Stimulated activated CD8-positive, alpha-beta memory T cell treated with anti-CD3 and anti-CD28 coated beads, Interleukin-4, amount 100 ng/mL, for 4 hours (primary cell): ENCODE measurements around the gene SPRED2.
A peak's percentile ranks its signal among the peaks of the same experiment; 100 is the strongest.

Source experiments
- DNase-seq, 2 donors: peaks; one replicate each; pipeline ENCODE4 v3.0.0-alpha.2; 2020; ENCODE audit warnings: low read depth in 2 of 2, low spot score in 1 of 2

The SPRED2 gene, protein sequence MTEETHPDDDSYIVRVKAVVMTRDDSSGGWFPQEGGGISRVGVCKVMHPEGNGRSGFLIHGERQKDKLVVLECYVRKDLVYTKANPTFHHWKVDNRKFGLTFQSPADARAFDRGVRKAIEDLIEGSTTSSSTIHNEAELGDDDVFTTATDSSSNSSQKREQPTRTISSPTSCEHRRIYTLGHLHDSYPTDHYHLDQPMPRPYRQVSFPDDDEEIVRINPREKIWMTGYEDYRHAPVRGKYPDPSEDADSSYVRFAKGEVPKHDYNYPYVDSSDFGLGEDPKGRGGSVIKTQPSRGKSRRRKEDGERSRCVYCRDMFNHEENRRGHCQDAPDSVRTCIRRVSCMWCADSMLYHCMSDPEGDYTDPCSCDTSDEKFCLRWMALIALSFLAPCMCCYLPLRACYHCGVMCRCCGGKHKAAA

DNA sequence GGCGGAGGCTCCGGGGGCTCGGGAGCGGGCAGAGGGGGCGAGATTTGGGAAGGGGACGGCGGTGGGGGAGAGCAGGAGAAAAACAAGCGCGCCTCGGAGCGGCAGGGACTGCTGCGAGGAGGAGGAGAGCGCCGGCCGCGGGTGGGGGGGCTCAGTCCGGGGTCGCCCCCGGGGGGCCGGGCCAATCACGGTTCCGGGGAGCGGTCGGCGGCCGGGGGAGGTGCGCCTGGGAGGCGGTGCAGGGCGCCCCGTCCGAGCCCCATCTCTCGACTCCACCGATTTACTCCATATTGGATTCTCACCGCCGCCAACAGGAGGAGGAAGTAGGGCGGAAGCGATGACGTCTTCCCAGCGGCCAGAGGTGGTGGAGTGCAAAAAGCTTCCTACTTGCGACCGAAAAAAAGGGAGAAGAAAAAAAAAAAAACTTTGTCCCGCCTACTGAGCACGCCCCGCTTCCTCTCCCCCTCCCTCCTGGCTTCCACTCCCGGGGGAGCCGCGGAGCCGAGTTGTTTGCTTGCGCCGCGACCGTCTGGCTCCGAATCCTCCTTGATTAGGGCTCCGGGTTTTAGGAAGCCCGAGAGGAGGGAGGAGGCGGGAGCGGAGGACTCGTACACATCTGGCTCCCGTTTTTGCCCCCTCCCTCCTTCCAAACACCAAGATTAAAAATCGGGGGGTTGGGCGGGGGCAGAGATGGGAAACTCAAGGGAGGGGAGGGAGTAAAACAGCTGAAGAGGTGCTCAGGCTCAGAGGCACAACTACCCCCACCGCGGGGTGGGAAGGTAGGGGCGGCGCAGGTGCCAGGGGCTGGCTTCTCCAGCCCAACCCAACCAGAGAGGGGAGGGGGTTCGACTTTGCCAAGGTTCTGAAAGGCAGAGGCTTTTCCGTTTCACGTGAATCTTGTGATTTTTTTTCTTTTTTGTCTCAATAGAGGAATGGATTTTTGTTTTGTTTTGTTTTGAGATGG lies at the start of gene SPRED2:
SPRED2 (minus strand) TSS at position 373 of the 964 bp plus-strand sequence. CDS start 612 bp downstream, outside the sequence.
- DNase-seq: peak in 1 of 2 donors; percentile 24

DNA sequence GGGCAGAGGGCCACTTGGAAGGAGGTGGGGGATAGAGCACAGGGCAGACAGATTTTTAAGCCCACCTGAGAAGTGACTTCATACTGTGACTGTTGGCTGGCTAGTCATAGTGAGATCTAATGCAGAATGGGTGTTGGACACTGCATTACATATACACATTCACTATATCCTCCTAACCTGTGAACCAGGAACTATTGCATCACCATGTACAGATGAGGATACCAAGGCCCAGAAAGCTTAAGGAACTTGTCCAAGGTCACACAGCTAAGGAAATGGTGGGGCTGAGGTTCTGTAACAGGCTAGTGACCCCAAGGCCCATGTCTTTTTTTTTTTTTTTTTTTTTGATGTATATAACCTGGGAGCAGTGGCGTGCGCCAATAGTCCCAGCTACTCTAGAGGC lies 49.6 kb upstream of the SPRED2 start:
- DNase-seq: no peak

DNA sequence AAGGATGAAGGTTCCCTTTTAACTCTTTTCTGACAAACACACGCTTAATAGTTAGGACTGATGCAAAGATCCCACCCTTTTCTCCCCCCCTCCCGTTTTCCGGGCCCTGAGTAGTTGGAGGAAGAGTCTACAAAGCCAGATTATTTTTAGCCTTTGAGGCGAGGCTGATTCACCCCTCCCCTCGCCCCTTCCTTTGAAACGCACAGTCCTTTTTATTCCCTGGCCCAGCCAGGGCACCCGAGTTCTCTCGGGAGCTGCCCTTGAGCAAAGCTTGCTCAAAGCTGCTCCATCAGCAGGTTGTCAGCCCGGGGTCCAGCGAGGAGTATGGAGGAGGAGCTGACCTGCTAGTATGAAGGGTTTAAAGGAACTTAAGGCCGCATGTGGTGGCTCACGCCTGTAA lies 47.1 kb upstream of the SPRED2 start:
- DNase-seq: no peak

DNA sequence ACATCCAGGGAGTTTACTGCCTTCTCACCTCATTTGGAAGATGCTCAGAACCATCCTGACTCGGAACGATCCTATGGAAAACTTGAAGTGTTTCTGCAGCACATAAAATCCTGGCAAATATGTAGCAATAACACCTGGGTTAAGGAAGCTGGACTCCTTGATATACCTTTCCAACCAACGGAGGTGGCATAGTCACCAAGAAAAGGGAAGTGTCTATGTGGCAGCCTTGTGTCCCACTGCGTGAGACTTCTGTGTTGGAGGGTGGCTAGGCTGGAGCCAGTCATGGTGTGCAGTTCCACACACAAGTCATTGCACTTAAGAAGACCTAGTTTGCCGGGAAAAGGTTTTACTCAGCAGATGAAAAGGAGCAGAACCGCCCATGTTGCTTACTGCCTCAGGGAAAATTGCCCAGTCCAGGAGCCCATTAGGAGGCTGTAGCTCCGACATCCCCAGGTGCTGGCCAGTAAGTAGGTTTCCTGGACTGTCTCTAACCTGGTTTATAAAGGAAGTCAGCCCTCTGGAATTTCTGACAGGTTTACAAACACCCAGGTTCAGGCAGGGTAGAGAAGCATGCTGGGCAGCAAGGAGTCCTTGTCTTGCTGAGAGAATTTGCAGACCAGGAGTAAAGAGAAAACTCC lies 46.2 kb upstream of the SPRED2 start:
- no peak for DNase-seq

DNA sequence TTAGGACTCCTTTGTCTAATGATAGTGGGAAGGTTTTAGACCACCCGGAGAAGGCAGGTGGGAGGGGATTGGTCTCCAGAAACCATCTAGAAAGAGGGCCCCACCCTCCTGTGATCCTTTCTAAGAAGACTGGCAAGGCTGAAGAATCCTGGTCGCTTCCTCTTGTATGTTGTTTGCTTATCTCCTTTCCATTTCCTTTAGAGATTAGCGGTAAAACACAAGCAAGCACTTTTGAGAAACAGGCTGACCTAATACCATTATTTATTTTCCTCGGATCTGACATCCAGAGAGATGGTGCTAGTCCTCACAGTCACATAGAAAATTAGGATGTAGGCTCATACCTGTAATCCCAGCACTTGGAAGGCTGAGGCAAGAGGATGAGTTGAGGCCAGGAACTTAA lies 45.2 kb upstream of the SPRED2 start:
- DNase-seq: no peak

DNA sequence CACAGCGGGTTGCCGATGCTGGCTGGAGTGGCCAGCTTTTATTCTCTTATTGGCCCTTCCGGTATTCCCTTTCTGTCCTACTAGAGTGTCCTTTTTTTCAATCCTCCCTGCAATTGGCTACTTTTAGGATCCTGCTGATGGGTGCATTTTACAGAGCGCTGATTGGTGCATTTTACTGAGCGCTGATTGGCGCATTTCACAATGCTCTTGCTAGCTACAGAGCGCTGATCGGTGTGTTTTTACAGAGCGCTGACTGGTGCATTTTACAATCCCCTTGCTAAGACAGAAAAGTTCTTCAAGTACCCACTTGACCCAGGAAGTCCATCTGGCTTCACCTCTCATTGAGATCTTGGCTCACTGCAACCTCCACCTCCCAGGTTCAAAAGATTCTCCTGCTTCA lies 44.4 kb upstream of the SPRED2 start:
- DNase-seq: no peak

DNA sequence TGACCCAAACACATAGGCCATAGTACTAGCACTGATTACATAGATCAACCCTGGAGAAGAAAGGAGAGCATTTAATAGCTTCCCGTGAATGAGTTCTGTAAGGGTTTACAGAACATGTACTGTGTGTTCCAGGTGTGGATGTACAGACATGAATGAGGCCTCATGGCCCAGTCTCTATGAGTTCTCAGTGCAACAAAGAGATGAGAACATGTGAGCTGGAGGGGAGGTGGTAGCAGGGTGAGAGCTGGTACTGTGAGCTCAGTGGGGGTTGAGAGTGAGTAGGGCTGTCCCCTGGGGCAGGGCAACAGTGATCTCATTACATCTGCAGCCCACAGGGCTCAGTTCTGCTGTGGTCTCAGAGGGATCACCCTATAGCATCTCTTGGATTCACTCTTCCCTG lies 42.6 kb upstream of the SPRED2 start:
- no peak for DNase-seq

DNA sequence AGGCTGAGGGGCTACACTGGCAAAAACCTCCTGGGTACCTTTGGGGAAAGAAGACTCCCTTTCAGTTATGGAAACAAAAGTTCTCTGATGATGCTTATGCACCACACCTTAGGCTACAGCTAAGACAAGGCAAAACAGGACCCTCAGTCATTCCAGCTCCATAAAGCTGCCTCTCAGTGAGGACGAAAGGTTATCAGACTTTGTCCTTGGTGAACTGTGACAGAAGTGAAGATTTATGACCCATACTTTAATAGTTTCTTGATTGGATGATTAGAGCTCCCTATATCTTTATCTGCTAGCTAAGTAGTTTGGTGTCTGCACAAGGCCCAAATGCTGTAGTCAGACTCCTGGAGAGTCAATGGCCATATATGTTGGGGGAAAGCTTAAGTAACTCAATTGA lies 40.6 kb upstream of the SPRED2 start:
- DNase-seq: no peak

DNA sequence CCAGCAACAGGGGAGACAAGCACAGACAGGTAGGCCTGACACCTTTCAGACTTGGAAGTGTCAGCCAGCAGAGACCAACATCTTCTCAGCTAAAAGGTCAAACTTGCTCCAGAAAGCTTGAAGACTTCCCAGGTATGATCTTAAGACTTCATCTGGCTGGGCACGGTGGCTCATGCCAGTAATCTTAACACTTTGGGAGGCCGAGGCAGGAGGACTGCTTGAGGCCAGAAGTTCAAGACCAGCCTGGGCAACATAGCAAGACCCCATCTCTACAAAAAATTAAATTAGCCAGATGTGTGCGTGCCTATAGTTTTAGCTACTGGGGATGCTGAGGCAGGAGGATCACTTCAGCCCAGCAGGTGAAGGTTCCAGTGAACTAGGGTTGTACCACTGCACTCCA lies 39.0 kb upstream of the SPRED2 start:
- no peak for DNase-seq

DNA sequence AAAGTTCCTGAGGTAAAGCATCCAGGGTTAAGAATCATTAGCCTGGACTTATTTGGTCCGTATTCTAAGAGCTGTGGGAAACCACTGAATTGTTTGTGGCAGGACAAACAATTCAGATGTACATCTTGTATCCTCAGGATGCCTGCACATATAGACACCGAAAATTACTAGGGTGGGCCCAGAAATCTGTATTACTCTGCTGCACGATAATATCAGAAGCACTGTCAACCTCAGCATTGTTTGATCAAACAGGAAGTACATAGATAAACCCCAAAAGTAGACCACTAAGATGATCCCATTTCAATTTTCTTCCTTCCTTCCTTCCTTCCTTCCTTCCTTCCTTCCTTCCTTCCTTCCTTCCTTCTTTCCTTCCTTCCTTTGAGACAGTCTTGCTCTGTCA lies 34.2 kb upstream of the SPRED2 start:
- DNase-seq: no peak

DNA sequence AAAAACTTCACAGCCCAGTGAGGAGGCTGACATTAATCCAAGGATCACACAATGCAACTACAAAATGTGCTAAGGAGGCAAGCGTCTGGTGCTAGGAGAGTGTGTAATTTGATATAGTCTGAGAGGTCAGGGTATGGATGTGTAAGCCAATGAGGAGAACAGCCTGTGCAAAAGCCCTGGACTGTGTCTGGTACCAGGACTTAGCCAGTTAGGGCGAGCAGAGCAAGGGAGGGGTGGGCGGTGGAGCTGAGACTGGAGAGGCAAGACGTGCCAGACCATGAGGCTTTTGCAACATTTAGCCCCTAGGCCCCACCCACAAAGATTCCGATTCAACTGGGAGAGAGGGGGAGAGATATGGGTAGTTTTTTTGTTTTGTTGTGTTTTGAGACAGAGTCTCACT lies 33.5 kb upstream of the SPRED2 start:
- DNase-seq: no peak

DNA sequence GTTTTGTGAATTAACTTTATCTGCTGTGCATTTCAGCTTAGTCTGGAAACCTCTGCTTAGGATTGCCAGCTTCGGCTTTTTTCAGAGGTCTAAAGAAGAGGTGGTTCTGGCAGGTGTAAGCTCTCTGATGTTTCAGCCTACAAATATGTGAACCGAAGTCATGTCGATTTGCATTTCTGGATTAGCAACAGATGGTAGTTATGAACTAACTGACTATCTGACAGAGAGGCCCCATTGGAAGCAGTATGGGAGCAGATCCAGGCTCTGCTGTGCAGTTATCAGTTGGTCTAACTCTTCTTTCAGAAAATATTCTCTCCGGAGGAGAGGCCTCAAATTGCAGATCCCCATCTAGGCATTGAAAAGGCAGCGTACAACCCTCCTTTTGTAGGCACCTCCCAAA lies 32.7 kb upstream of the SPRED2 start:
- no peak for DNase-seq

DNA sequence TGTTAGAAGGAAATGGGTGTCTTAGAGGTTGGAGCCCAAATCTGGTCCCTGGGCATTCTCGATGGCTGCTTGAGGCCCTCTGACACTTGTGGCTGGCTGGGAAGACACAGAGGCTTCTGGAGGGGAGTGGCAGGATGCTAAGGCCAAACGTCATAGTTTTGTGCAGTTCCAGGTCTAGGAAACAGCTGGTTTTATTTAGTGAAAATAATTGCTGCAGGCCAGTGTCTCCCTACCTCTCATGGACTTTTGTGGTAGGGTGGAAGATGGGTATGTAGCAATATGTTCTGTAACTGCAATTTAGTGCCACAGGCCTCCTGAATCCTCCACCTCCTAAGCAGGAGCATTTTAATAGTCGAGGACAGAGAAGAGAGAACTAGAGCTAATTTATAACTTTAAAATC lies 32.2 kb upstream of the SPRED2 start:
- DNase-seq: no peak

DNA sequence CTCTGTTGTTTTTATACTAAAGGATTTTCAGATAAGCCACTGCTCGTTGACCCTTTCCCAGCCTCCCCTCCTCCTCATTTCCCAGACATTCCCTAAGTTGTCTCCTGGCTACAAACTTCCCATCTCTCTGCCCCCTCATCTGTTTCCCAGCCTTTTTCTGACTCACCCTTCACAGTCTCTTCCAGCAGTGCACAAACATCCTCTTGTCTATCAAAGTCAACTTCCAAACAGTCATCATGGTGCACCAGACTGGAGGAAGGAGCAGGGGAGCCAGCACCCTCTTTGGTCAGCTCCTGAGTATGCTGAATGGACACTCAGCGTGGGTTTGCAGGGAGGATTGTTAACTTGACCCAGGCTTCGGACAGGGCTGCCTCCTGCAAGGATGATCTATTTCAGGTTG lies 26.6 kb upstream of the SPRED2 start:
- no peak for DNase-seq

DNA sequence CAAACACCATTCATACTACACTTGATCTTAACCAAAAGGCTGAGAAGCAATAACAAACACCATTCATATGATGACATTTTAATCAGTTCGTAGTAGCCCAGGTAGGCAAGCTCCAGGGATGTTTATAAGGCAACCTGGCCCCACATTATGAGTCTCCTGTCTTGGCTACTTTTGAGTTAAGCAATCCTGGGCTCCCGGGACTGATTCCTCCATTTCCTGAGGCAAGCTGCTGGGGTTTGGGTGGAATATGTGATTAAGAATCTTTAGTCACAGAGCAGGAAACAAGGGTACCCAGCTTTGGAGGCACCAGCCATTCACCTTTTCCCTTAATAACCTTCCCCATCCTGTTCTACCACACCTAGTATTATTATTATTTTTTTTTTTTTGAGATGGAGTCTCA lies 24.5 kb upstream of the SPRED2 start:
- no peak for DNase-seq

DNA sequence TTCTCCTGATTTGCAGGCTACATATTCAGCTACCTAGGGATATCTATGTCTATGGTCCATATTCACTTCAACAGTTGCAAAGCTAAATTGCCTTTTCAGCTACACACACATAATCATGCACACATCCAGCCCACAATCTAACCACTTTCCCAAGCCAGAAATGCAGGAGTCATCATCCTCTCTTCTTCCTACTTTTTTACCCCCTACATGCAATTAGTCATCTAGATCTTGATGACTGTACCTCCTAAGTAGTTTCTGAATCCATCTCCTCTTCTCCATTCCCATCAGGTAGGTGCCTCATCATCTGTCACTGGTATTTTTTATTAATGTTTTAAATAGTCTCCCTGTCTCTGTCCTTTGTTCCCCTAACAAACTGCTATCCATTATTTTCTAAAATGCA lies 23.7 kb upstream of the SPRED2 start:
- DNase-seq: no peak

DNA sequence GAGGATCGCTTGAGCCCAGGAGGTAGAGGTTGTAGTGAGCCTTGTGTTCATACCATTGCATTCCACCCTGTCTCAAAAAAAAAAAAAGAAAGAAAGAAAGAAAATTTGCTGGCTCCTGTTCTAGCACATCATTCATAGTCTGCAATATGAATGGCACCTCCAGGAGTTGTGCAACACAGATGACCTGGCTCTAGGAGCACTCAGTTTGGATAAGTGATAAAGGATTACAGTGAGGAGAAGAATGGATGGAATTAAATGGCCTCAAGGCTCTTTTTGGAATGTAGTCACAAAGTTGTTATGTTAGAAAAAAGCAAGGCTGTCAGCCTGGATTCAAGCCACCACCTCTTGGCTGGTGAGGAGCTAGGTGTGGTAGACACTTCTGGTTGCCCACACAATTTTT lies 21.5 kb upstream of the SPRED2 start:
- DNase-seq: no peak

DNA sequence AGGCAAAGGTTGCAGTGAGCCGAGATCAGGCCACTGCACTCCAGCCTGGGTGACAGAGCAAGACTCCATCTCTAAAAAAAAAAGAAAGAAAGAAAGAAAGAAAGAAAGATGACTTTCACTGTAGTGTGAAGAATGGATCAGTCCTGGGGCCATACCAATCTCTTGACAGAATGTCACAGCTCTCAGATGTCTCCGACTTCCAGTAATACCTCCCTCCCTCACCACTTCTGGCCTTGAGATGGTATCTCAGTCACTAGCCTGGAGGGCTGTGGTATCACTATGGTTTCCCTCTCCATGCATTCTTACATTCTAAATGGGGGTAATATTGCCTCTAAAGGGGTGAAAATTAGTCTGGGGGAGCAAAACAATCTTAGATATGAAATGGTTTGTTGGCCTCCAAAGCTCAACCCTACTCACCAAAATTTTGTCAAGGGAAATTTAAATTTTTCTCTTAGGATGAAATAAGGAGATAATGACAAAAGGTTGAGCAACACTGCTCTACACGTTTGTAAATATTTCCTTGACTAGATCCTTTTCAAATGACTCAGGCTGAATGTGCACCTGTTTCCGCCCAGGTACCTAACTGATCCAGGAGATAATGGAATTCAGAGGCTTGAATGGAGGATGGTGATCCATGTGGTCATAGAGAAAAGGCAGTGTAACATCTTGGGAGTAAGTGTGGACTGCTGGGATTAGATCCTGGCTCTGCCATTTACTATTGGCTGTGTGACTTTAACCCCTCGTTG lies 19.9 kb upstream of the SPRED2 start:
- no peak for DNase-seq

DNA sequence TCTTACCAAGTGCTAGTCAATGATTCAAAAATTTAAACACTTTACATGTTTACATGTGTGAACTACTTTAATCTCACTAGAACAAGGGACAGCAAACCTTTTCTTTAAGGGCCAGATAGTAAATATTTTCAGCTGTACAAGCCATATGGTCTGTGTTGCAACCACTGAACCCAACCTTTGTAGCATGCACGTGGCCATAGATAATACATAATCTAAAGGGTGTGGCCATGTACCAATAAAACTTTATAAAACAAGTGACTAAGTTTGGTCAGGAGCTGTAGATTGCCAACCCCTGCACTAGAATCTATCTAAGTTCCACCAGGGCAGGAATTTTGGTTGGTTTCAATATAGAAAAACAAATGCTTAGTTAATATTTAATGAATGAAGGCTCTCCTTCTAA lies 18.4 kb upstream of the SPRED2 start:
- no peak for DNase-seq

DNA sequence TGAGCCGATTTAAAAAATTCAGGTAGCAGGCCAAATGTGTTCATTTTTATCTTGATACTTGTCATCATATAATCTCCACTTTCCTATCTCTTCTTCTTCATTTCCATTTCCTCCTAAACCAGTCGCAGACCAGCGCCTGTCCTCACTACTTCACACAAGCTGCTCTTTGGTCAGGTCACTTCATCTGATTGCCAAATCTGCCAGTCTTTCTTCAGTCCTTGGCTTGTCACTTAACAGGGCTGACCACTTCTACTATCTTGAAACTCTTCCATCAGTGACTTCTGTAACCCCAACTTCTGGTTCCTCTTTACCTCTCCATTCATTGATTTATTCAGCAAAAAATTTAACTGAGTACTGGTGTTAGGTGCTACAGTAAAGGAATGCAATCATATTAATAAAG lies 18.0 kb upstream of the SPRED2 start:
- DNase-seq: no peak
